ENCODE measurements around the gene POLR2J3.
"Not testable (repeated sequence)": the region's sequence is repeated elsewhere in the genome, so short reads cannot be mapped to it uniquely, and the experiment has no call there.

DNA sequence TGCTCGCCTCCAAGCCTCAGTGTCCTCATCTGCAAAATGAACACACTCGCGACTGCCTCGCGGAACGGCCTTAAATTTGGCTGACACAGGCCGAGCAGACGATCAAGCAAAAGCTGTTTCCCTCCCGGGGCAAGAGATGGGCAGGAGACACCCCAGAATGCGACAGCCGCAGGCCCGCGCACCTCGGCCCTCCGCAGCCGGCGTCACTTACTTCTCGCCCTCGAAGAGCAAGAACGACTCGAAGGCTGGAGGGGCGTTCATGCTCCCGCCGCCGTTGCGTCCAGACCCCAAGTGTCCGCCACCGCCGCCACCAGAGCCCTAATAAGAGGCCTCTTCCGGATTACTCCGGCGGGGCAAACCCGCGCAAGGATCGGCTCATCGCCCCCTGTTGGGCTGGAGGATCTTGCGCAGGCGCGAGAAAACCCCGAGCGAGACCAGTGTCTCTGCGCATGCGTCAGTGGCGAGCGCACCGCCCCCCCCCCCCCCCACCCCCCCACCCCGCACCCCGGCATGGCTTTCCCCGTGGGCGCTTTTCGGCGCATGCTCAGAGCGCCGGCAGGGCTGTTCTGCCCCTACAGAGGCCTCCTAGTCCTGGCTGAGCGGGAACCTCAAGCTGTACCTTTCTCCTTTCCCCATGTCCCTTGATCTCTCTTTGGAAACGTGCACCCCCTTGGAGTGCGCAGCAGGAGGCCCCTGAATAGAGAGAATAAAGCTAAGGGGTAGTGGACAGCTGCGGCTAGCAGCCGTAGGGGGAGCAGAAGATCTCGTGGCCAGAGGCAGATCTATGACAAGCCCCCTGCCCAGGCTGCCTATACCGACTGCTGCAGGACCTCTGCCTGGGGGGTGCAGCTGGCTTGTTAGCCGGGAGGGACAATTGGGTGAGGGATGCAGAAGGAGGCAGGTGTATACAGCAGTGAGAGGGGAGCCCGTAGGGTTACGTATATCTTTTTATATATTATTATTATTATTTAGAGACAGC, at the start of gene POLR2J3:
- not testable (repeated sequence) for TF ChIP-seq EZH2 (IDR thresholded peaks at IDR 0.05; ENCODE audit: borderline replicate concordance)
- TF ChIP-seq, protein P1, sequence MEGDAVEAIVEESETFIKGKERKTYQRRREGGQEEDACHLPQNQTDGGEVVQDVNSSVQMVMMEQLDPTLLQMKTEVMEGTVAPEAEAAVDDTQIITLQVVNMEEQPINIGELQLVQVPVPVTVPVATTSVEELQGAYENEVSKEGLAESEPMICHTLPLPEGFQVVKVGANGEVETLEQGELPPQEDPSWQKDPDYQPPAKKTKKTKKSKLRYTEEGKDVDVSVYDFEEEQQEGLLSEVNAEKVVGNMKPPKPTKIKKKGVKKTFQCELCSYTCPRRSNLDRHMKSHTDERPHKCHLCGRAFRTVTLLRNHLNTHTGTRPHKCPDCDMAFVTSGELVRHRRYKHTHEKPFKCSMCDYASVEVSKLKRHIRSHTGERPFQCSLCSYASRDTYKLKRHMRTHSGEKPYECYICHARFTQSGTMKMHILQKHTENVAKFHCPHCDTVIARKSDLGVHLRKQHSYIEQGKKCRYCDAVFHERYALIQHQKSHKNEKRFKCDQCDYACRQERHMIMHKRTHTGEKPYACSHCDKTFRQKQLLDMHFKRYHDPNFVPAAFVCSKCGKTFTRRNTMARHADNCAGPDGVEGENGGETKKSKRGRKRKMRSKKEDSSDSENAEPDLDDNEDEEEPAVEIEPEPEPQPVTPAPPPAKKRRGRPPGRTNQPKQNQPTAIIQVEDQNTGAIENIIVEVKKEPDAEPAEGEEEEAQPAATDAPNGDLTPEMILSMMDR (IDR thresholded peaks at IDR 0.05; ENCODE audit: poor library complexity): peak; percentile 49
